ENCODE data around the gene ELMO1. TPM values are rescaled to one million over a fixed set of nuclear protein-coding genes. Genes with fewer than 3 reads are reported as not detected.

ELMO1 gene
- total RNA-seq, 2 donors from 2014 or later = 10.9 to 56.0 TPM

- H3K9me3 ChIP-seq = no peaks in the 10 kb centered on the region
- TF ChIP-seq POLR2A (IDR thresholded peaks at IDR 0.05) (no peak), CTCF (IDR thresholded peaks at IDR 0.05) (no peak)
- no peaks in the 10 kb centered on the region for H3K36me3 ChIP-seq (replicated peaks in 1 of 2; ENCODE audit: insufficient read depth in 1 of 2, low read depth in 2 of 2)
- H3K4me1 ChIP-seq = no peaks in the 10 kb centered on the region
- DNase-seq (no peak), ATAC-seq (no peak)
- WGBS, 2 donors = 82 to 86% methylated on average over 9 of the region's 9 CpGs
- intact Hi-C loops (cut with DNase I) = no loop called here
- no peak overlapping the region for H3K4me3 ChIP-seq
- no peaks in the 10 kb centered on the region for H3K27me3 ChIP-seq
- no peak overlapping the region for H3K27ac ChIP-seq
These were observed 609.9 kb downstream of the ELMO1 start for GRCh38 chr7:36838616-36839225.

- H3K4me3 ChIP-seq = no peak overlapping the region
- H3K4me1 ChIP-seq = no peaks in the 10 kb centered on the region
- no peaks in the 10 kb centered on the region for H3K36me3 ChIP-seq (replicated peaks in 1 of 2; ENCODE audit: insufficient read depth in 1 of 2, low read depth in 2 of 2)
- TF ChIP-seq POLR2A (IDR thresholded peaks at IDR 0.05) = no peak
- TF ChIP-seq CTCF (IDR thresholded peaks at IDR 0.05) = no peak
- H3K27me3 ChIP-seq = no peaks in the 10 kb centered on the region
- 89 to 96% methylated on average over 2 of the region's 2 CpGs for WGBS, 2 donors
- no peak for ATAC-seq
- intact Hi-C loops (cut with DNase I) = no loop called here
- no peak for DNase-seq
- H3K27ac ChIP-seq = no peak overlapping the region
- H3K9me3 ChIP-seq = no peaks in the 10 kb centered on the region
These were observed 617.6 kb downstream of the ELMO1 start for GRCh38 chr7:36831049-36831448.

GRCh38 chr7:36827726-36828703 is 620.6 kb downstream of the ELMO1 start:
- Histone ChIP-seq H3K4me1 (no peaks in the 10 kb centered on the region), H3K36me3 (replicated peaks in 1 of 2; ENCODE audit: insufficient read depth in 1 of 2, low read depth in 2 of 2) (no peaks in the 10 kb centered on the region), H3K27me3 (no peaks in the 10 kb centered on the region), H3K9me3 (no peaks in the 10 kb centered on the region), H3K27ac (no peak overlapping the region), H3K4me3 (no peak overlapping the region)
- TF ChIP-seq POLR2A (IDR thresholded peaks at IDR 0.05) (no peak), CTCF (IDR thresholded peaks at IDR 0.05) (no peak)
- ATAC-seq = no peak
- intact Hi-C loops (cut with DNase I) = loop anchor here (10.0 kb wide), 1 partner anchor 57 kb away; no protein-coding TSS in a partner anchor
- DNase-seq = no peak
- 90 to 91% methylated on average over 8 of the region's 8 CpGs for WGBS, 2 donors

- no peak overlapping the region for H3K4me3 ChIP-seq
- ATAC-seq (no peak), DNase-seq (no peak)
- no peaks in the 10 kb centered on the region for H3K4me1 ChIP-seq
- no peak for TF ChIP-seq CTCF (IDR thresholded peaks at IDR 0.05)
- TF ChIP-seq POLR2A (IDR thresholded peaks at IDR 0.05) = no peak
- H3K9me3 ChIP-seq = no peaks in the 10 kb centered on the region
- no peaks in the 10 kb centered on the region for H3K36me3 ChIP-seq (replicated peaks in 1 of 2; ENCODE audit: insufficient read depth in 1 of 2, low read depth in 2 of 2)
- no peak overlapping the region for H3K27ac ChIP-seq
- no peaks in the 10 kb centered on the region for H3K27me3 ChIP-seq
- 84 to 91% methylated on average over 4 of the region's 4 CpGs for WGBS, 2 donors
- intact Hi-C loops (cut with DNase I) = loop anchor here (10.0 kb wide), 1 partner anchor 59 kb away; no protein-coding TSS in a partner anchor
These were observed 623.2 kb downstream of the ELMO1 start for GRCh38 chr7:36825501-36825900.

Measured in body of pancreas (tissue), 4 donors.